NCI-H1092 treated with DMSO at 0.1 percent for 48 hours (cell line): ENCODE data around the gene CRMP1.
"Not testable (repeated sequence)": the region's sequence is repeated elsewhere in the genome, so short reads cannot be mapped to it uniquely, and the experiment has no call there.

Experiments used
- DNase-seq: peaks from one replicate; lab custom pipeline; 2025; lab: John Stamatoyannopoulos, UW

Gene CRMP1

GRCh38 chr4:5856362-5856761 is 36.5 kb downstream of the CRMP1 start:
- not testable (repeated sequence) for DNase-seq

- DNase-seq, result no peak
Measured at GRCh38 chr4:5854929-5855328, 38.0 kb downstream of the CRMP1 start.

DNA sequence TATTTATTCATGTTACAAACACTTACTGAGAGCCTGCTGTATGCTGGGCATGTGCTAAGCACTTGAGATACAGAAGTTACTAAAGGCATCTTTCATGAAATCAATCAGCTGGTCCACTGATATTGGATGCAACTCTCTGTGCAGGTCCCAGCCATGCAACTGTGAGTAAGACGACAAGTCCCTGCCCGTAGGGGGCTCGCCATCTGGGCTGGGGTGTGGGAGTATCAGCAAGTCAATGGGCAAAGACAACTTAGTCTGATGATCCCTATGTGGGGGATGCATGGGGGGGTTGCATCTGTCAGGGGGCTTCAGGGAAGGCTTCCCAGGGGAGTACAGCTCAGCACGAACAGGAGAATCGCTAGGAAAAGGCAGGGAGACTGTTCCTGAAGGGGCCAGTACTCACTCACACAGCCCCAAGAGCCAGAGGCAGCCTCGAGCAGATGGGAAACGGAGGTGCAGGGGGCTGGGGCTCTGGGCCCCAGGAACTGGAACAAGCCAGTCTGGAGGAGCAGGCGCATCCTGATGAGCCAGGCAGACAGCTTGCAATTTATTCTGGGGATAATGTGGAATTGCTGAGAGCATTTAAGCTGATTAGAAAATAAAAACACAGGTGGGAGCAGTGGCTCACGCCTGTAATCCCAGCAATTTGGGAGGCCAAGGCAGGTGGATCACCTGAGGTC is 40.2 kb downstream of the CRMP1 start:
- DNase-seq, result no peak

DNA sequence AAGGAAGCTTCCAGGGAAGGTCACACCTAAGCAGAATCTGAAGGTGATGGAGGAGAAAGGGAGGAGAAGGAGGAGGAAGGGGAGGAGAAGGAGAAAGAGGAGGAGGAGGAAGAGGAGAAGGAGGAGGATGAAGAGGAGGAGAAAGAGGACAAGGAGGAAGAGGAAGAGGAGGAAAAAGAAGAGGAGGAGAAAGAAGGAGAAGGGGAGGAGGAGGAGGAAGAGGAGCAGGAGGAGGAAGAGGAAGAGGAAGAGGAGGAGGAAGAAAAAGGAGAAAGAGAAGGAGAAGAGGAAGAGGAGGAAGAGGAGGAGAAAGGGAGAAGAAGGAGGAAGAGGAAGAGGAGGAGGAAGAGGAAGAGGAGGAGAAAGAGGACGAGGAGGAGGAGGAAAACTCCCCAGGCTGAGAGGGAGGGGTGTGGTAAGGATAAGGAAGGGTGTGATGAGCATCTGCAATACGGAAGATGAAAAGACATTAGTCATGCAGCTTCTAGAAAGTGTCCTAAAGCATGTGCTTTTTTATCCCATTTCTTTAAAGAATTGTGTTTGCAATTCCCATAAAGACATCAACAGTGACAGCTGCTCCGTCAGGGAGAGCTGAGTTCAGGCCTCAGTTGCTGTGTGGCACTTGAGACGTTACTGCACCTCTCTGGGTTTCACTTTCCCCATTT is 41.1 kb downstream of the CRMP1 start:
- DNase-seq, result no peak

DNA sequence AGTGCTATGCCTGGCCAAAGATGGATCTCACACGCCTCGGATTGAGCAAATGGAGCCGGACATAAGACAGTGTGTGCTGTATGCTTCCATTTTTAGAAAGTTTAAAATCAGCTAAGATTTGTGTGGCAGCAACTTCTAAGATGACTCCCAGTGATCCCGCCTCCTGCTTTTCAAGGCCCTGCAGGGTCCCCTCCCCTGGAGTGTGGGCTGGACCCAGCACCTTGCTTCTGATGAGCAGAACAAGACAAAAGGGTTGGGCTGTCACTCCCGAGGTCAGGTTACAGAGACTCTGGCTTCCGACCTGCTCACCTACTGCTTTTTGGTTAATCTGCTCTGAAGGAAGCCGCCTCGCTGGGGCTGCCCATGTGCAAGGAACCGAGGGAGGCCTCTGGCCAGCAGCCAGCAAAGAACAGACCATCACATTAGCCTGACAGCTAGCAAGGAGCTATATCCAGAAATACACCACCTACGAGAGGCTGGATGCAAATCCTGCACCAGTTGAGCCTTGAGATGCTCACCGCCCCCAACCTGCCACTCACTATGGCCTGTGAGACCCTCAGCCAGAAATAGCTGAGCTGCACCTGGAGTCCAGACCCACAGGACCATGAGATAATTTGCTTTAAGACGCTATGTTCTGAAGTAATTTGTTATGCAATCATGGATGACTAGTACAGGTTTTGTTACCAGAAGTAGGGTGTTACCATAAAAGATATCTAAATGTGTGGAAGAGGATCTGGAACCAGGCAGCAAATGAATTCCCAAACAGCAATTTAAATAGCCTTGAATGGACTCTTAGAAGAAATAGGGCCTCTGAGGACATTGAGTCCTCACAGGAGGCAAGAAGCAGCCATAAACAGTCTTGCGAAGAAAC is 47.6 kb downstream of the CRMP1 start:
- no peak for DNase-seq

- DNase-seq, result peak; percentile 38
Measured at GRCh38 chr4:5843573-5844530, 49.0 kb downstream of the CRMP1 start.

- DNase-seq, result no peak
Measured at GRCh38 chr4:5842456-5842855, 50.4 kb downstream of the CRMP1 start.

- DNase-seq, result peak; percentile 19
Measured at GRCh38 chr4:5839751-5840674, 52.9 kb downstream of the CRMP1 start.

DNA sequence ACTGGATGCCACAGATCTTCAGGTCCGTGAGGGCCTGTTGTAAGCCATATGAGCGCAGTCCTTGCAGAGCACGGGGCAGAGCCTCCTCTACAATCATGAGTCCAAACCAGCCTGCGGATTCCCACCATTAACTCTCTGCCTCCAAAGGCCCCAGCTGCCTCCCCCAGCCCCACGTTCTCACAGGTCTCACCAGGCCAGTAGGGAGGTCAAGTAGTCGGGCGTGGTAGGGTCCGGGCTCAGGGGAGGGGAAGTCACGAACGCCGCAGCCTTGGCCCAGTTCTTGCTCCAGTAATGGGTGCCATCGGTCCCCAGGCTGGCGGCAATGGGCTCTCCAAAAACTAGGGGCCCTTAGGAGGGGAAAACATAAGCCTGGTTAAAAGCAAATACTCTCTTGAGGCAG is 53.6 kb downstream of the CRMP1 start:
- no peak for DNase-seq

- DNase-seq, result not testable (repeated sequence)
Measured at GRCh38 chr4:5837483-5837882, 55.4 kb downstream of the CRMP1 start.

DNA sequence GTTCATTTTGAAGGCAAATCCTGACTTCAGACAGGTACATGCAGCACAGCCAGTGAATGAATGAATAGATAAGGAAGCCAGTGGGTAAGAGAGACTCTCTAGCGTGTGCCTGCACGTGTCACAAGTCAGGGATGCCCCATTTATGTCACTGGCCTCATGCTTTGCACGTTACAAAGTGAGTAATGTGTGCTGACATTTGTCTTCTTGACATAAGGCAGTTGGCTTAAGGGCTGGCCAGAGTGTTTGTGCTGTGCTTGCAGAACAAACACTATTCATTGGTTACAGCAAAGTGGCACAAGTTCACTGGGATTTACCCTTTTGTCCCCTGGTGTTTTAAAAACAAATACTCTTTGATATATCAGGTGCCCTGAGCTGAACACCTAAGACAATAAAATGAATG is 55.9 kb downstream of the CRMP1 start:
- DNase-seq, result no peak

- no peak for DNase-seq
Measured at GRCh38 chr4:5828005-5828391, 64.9 kb downstream of the CRMP1 start.

DNA sequence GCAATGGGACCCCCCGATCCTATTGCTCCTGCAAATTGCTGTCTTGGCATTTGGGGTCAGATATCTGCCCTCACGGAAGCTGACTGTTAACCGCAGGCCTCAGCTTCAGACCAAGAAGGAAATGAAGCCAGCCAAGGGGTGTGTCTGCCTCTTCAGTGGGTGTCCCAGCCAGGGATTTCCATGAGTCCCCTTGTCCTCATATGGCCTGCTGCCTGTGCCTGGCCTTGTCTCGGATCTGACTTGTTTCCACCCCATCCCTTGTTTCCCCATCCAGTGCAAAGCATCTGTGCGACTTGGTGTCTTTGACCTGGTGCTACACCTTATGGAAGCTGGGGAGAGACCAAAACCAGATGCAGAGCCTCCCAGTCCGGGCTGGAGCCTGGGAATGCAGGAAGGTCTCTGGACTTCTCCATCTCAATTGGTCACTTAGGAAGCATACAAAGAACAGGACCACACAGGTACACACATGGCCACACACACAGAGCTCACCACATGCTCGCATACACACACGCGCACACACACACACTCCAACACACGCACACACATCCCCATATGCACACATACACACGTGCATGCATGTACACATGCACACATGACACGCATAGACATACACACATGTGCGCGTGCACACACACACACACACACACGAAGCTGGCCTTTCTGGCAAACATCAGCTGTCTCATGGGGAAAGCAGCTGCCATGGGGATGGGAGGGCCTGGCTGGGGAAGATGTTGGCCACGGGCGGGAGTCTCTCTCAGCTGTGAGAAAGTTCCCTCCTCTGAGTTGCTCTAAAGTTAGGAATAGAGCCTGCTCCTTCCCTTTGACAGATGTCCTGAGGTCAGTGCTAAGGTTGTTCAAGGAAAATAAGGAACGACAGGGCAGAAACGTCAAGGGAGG is 65.5 kb downstream of the CRMP1 start:
- DNase-seq, result no peak

DNA sequence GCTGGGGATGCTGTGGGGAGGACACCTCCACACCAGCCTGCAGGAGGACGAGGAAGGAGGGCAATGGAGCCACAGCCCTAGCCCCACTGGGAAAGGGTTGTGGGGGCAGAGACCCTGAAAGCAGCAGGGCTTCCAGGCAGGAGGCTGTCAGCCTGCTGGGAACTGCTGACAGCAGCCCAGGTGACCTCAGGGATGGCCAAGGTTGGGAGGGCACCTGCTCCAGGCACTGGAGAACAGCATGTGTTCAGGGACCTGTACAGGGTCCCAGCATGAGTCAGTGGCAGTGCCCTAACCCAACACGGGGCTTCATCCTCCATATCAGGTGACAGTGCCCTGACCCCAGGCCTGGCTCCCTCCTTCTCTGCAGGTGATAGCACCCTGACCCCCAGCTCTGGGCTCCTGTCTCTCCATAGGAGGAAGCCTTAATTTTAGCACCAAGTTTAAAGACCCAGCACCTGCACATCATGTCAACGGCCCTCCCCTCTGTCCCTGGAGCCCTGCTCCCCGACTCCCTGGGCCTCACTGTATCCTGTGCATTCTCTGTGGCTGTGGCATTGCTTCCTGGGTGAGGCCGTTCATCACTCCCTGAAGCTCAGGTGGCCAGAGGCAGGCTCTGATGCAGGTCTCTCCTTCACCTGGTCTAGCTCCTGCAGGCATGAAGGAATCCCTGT is 66.3 kb downstream of the CRMP1 start:
- DNase-seq, result no peak

DNA sequence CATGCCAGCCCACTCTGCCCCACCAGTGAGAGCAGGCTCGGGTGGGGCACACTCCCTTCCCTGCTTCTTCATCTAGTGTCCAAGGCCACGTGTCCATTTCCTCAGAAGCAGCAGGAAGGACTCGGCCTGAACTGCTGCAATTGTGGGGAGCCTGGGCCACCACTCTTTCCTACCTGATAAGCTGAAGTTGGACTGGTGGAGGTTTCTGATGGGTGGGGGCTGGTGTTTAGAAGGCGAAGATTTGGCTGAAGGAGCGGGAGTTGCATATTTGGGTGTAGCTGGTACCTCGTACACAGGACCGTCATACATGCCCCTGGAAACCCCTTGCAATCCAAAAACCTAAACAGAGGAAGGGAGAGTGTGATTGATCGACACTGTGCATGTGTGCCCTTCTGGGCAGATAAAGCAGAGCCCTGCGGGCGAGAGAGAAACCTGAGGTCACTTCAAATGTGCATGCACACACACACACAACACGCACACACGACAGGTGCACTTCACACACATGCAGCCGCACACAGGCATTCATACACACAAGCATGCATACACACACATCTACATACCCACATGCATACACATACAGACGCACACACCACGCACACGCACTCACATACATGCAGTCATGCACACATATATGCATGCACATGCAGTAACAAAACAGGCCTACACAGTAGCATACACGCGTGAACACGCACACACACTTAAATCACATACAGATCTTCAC is 67.4 kb downstream of the CRMP1 start:
- no peak for DNase-seq

- no peak for DNase-seq
Measured at GRCh38 chr4:5824635-5825034, 68.3 kb downstream of the CRMP1 start.

DNA sequence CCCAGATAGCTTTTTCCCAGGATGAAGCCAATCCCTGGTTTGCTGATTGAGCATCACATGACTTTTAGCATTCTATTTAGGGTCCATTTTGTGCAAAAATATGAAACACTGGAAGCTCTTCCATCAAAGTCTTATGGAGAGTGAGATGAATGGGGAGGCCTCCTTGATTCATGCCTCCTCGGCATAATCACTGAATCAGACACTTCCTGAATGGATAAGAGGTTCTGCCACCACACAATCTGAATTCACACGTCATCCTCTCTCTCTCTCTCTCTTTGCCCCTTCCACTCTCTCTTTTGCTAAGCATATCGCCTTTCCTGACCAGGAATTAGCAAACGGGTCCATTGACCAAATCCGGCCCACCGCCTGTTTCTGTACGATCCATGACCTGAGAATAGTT is 68.7 kb downstream of the CRMP1 start:
- DNase-seq, result no peak

DNA sequence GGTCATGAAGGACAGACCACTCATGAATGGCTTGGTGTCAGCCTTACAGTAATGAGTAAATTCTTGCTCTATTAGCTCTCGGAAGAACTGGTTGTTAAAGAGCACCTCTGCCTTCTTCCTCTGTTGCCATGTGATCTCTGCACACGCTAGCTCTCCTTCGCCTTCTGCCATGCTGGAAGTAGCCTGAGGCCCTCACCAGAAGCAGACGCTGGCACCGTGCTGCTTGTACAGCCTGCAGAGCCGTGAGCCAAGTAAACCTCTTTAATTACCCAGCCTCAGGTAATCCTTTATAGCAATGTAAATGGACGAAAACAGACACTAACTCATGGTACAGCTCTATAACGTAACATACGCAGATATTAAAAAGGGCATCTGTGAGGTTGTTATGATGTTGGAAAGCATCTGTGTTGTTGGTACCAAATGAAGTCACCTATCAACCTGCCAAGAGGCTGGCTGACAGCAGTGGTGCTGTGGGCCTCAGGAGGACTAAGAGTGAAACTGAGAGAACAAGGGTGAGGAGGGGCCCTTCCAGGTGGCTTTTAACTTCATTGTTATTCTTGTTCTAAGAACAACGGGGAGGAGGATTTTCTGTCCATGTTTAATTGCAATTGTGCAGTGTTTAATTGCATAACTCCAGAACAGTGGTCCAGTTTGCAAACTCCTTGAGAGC is 69.2 kb downstream of the CRMP1 start:
- no peak for DNase-seq
